SW 1271 (cell line): ENCODE results near the gene OXT.
"Not testable (repeated sequence)": the region's sequence is repeated elsewhere in the genome, so short reads cannot be mapped to it uniquely, and the experiment has no call there.

Experiments used
- DNase-seq, 2 experiments: peaks; one replicate each; lab custom pipeline; 2025; lab: John Stamatoyannopoulos, UW

The OXT gene

DNA sequence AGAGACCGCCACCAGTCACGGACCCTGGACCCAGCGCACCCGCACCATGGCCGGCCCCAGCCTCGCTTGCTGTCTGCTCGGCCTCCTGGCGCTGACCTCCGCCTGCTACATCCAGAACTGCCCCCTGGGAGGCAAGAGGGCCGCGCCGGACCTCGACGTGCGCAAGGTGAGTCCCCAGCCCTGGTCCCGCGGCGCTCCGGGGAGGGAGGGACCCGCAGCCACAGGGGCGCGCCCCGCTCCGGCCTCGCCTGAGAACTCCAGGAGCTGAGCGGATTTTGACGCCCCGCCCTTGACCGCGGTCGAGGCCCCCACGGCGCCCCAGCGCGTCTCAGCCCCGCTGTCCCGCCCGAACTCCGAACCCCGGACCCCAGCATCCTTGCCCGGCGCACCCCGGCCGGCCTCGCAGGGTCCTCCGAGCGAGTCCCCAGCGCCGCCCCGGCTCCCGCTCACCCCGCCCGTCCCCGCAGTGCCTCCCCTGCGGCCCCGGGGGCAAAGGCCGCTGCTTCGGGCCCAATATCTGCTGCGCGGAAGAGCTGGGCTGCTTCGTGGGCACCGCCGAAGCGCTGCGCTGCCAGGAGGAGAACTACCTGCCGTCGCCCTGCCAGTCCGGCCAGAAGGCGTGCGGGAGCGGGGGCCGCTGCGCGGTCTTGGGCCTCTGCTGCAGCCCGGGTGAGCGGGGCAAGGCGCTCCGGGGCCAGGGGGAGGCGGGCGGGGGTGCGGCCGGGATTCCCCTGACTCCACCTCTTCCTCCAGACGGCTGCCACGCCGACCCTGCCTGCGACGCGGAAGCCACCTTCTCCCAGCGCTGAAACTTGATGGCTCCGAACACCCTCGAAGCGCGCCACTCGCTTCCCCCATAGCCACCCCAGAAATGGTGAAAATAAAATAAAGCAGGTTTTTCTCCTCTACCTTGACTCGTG lies at the start of gene OXT:
Gene OXT, plus strand, starts transcription at position 11 of the 920 bp plus-strand sequence. Its CDS starts 36 bp downstream, at position 47.
- no peak for DNase-seq

DNA sequence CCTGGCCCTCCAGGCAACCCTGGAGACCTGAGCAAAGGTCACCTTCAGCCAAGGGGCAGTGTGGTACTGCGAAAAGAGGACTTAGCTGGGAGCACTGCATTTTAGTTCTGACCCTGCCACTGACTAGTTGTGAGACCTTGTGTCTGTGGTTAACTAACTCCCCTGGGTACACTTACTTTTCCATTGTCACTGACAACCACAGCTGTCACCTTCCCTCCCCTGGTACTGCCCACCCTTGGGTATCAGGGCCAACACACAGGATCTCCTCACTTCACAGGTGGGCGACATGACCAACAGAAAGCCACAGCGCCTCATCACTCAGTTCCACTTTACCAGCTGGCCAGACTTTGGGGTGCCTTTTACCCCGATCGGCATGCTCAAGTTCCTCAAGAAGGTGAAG lies 49.6 kb upstream of the OXT start:
- DNase-seq = no peak

DNA sequence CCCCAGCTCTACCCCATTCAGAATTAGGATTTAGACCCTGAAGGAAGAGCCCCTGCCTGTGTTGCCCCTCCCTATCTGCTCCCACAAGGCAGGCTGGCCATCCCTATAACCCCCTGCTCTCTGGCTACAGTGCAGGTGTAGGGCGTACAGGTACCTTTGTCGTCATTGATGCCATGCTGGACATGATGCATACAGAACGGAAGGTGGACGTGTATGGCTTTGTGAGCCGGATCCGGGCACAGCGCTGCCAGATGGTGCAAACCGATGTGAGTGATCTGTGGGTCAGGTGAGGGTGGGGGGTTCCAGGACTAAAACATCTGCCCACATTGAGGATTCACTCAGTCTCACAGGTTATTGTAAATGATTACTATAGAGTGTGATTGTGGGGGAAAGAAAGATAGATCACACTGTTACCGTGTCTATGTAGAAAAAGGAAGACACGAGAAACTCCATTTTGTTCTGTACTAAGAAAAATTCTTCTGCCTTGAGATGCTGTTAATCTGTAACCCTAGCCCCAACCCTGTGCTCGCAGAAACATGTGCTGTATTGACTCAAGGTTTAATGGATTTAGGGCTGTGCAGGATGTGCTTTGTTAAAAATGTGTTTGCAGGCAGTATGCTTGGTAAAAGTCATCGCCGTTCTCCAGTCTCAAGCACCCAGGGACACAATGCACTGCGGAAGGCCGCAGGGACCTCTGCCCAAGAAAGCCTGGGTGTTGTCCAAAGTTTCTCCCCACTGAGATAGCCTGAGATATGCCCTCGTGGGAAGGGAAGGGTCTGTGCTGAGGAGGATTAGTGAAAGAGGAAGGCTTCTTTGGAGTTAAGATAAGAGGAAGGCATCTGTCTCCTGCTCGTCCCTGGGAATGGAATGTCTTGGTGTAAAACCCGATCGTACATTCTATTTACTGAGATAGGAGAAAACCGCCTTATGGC lies 48.6 kb upstream of the OXT start:
- not testable (repeated sequence) for DNase-seq

DNA sequence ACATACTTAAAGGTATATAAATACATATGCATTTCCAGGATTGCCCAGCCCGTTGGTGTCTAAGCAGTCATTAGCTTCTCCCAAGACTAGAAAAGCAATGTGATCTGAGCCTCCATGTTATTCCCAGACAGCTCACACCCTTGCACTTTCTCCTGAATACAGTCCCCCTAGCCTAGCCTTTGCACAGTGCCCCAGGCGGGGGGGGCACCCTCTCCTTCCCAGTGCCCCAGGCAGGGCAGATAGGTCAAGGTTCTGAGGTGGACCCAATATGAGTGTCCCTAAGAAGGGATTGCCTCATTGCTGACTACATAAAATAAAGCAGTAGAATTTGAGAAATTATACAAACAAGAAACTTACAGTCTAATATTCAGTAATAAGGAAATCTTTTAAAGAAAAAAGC lies 43.4 kb upstream of the OXT start:
- no peak for DNase-seq

DNA sequence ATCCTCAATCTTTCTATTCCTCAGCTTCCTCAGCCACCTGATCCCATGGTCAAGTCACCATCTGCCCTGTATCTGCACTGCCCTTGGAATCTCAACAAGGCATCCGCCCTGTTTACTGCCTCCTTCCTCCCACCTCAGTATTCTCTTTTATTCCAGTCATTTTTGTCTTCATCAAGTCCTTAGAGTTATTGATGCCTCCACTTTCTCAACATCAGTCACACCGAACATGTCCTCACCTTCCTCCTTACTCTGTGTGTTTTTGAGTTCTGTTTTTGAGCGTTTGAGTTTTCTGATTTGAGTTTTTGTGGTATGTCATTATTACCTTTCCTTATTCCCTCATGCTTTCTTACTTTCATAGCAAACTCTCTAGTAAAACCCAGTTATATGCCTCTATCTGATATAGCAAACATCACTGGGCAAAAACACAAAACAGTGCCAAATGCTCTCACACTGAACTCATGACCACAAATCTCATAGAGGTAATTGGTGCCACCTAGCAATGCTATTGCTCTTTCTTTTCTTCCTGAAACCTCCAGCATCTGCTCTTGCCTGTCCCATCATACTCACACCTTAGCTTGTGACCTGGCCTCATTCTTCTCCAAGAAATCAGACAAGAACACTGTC lies 39.8 kb upstream of the OXT start:
- no peak for DNase-seq

GRCh38 chr20:3032624-3033023 lies 38.8 kb upstream of the OXT start:
- no peak for DNase-seq

GRCh38 chr20:3037654-3038053 lies 33.8 kb upstream of the OXT start:
- no peak for DNase-seq

DNA sequence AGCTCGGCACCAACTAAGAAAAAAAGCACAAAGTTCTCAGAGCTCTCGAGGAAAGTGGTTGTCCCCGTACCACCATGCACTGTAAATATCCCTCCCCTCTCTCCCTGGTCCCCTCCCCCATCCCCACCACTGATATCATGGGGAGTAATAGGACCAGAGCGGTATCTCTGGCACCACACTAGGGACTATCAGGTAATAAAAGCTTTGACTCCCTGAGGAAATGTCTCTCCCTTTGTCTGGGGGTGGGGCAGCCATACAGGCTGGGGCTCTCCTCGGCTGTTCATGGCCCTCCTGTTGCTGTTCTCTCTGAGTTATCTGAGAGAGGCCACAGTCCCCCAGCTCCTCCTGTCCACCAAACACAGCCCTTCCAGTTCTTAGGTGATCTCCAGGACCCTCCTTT lies 33.0 kb upstream of the OXT start:
- no peak for DNase-seq

- DNase-seq = no peak
Observed at GRCh38 chr20:3039426-3039825, 32.0 kb upstream of the OXT start.

- no peak for DNase-seq
Observed at GRCh38 chr20:3040086-3040485, 31.3 kb upstream of the OXT start.

- no peak for DNase-seq
Observed at GRCh38 chr20:3041854-3042409, 29.5 kb upstream of the OXT start.

DNA sequence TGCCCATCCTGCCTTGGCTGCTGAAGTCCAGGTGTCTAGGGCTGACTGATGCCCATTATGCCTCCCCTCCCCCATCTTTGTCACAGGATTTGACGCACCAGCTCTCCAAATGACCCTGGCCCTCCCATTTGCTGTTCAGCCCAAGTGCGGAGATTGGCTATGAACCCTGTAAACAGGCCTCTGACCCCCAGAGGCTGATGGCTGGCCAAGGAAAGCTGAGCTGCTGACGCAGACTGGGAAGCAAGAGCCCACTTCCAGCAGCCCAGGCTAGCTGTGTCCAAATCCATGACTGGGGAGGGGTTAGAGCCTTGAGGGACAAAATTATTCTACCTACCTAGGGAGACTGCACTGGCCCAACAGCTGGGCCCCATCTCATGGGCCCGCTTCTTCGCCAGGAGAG lies 28.8 kb upstream of the OXT start:
- DNase-seq = no peak

DNA sequence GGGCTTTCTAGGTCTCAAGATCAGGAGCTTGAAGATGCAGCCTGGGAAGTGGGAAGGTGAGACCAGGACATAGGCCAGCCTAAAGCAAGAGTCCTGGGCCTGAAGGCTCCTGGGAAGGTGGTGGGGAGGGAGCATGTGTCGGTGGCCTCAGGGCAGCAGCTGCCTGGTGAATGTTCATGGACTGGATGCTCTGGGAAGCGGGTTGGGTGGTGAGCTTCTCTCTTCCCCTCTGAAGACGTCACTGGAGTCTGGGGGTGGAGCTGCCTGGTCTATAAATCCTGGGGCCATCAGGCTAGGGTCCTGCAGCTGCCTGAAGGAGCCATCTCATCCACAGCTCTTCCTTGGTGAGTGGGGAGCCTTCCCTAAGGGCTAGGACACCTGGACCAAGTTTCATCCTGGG lies 28.1 kb upstream of the OXT start, which contains the start of gene GNRH2:
Gene GNRH2, plus strand, starts transcription at position 301 of the 400 bp plus-strand sequence. CDS start 793 bp downstream, outside the sequence.
- DNase-seq = no peak

DNA sequence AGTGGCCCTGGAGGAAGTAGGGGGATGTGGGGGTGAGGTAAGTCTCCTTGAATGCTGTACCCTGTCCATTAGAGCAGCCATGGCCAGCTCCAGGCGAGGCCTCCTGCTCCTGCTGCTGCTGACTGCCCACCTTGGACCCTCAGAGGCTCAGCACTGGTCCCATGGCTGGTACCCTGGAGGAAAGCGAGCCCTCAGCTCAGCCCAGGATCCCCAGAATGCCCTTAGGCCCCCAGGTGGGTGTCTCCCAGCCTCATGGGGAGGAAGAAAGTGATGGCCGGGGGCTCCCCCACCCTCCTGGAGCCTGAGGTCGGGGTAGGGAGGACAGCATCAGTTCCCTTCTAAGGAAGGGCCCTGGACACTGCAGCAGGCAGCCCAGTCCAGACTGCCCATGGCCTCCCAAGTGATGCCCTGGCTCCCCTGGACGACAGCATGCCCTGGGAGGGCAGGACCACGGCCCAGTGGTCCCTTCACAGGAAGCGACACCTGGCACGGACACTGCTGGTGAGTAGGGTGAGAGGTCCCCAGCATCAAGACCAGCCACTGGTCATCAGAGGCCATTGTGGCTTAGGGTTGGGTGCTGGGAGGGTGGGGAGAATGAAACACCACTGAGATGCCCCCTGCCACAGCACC lies 27.0 kb upstream of the OXT start:
- no peak for DNase-seq

DNA sequence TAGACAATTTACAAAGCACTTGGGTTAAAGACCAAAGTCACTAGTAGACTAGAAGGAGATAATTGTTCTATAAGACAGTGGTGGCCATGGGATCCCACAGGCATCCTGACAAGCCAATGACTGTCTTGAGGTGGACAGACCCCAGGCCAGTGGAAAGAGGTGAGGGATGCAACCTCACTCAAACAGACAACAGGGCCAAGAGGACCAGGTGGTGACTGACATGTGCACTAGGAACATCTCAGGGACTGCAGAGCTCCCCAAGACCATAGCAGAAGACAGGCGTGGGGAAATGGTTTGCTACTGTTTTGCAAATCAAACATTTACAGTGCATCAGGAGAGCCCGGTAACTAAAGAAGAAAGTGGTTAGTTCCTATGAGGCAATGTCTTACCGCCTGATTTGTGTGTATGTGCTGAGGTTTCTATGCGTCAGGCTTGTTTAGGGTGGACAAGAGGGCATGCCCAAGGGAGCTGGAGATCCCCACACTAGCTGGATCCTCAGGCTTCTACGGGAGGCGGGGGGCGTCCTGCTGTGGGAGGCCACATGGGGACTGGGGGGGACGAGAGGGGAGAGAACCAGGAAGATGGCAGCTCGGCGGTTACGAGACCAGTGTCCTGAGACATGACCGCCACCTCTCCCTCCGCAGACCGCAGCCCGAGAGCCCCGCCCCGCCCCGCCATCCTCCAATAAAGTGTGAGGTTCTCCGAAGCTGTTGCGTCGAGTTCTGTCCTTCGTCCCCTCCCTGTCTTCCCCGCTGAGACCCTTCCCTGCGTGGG lies 26.2 kb upstream of the OXT start:
- DNase-seq = peak; percentile 72 to 90

DNA sequence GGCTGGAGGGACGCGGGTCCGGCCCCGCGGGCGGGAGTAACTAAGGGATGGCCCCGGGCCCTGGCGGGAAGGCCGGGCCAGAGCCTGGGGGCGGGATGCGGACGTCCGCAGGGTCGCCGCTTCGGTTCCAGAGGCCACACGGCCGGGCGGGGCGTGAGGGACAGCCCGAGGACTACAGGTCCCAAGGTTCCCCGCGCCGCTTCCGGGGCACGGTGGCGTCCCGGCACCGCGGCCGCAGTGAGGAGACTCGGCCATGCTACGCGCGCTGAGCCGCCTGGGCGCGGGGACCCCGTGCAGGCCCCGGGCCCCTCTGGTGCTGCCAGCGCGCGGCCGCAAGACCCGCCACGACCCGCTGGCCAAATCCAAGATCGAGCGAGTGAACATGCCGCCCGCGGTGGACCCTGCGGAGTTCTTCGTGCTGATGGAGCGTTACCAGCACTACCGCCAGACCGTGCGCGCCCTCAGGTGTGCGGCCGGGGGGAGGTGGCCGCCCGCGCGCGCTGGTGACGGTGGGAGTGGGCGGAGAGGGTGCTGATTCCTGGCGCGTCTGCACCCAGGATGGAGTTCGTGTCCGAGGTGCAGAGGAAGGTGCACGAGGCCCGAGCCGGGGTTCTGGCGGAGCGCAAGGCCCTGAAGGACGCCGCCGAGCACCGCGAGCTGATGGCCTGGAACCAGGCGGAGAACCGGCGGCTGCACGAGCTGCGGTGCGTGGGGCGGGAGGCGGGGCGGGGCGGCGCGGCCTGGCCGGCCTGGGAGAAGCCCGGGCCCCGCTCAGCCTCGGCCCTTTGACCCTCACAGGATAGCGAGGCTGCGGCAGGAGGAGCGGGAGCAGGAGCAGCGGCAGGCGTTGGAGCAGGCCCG lies 25.4 kb upstream of the OXT start, which contains the start of gene MRPS26:
Gene MRPS26, plus strand, starts transcription at position 237 of the 861 bp plus-strand sequence. Its CDS starts 17 bp downstream, at position 254.
- peak; percentile 72 to 90 for DNase-seq

DNA sequence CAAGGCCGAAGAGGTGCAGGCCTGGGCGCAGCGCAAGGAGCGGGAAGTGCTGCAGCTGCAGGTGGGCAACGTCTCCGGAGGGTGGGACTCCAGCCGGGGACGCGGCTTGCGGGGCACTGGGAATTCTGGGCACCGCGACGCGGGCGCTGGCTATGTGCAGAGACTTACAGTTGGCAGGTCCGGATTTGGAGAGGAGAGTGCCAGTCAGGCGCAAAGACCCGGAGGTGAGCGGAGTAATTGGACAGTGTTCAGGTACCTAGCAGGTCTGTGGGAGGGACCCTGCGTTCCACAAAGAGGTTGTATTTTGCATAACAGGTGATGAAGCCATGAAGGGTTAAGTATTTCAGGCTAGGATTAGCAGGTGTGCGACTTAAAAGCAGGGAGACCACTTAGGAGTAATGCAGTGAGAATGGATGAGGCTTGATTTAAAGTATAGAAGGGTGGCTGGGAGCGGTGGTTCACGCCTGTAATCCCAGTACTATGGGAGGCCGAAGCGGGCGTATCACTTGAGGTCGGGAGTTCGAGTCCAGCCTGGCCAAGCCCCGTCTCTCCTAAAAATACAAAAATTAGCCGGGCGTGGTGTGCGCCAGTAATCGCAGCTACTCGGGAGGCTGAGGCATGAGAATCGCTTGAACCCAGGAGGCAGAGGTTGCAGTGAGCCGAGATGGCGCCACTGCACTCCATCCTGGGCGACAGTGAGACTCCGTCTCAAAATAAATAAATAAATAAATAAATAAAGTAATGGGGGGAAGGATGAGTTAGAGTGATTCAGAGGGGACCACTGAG lies 24.6 kb upstream of the OXT start:
- DNase-seq = no peak
